GM19328 (cell line): ENCODE results near the gene KCNC2.

Experiments
- ATAC-seq: cut with Tn5 transposase; IDR thresholded peaks from one replicate; pipeline ENCODE4 v1.9.1; 2021; ENCODE audit warnings: mild to moderate bottlenecking, moderate library complexity; ENCODE audit not compliant: unreplicated experiment

The KCNC2 gene

DNA sequence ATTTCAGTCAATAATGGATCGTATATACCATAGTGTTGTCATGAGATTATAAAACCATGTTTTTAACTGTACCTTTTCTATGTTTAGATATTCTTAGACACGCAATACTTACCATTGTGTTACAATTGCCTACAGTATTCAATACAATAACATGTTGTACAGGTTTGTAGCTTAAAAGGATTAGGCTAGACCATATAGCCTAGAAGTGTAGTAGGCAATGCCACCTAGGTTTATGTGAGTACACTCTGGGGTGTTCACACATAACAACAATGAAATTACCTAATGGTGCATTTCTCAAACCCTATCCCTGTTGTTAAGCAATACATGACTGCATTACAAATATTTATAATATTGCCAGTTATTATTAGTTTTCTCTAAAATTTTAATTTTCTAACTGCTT is 144.2 kb downstream of the KCNC2 start:
- no peak for ATAC-seq

DNA sequence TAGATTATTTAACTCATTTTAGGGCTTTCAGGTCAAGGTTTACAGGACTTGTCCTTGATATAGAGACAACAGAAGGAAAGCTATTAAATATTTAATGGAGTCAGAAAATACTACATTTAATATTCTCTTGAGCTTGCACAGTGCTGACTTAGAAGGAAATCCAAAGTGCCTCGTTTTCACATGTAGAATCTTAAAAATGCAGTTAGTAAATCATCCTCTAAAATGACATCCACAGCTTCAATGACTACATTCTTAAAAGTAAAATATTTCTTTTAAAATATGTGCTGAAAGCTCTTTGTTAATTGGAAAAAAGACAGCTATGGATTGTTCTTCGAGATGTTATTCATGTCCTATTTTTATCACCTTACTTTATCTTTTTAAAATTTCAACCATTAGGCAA is 146.9 kb downstream of the KCNC2 start:
- no peak for ATAC-seq

DNA sequence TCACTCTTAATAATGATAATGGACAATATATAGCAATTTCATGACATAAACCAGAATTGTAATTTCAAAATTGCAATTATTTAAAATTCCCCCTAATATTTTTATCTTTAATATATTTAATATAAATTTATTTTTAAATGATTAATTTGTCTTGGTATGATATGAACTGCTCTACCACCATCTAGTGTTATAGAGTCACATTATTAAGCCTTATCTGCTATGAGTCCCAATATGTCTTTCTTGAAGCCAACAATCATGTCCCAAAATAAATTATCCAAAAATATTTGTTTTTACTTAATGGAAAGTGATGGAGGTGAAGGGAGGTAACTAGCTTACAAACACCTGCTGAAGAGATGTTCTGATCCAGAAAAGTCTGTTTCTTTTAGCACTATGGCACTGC is 151.4 kb downstream of the KCNC2 start:
- ATAC-seq, result no peak

DNA sequence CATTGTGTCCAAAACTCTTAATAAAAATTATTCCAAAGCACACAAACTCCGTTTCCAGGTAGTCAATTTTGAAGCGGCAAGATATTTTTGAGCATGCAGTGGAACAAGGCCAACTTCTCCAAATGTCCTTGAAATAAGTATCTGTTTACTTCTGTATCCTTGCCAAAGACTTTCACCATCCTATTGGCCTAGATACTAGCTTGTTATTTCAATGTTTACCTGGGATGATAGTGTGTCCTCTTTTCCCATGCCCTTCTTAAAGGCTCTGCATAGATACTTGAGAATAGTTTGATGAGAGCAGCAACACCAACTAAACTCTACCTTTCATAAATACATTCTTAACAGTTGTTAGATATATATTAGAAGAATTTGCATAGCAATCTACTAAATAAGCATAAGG is 160.9 kb downstream of the KCNC2 start:
- ATAC-seq, result no peak

DNA sequence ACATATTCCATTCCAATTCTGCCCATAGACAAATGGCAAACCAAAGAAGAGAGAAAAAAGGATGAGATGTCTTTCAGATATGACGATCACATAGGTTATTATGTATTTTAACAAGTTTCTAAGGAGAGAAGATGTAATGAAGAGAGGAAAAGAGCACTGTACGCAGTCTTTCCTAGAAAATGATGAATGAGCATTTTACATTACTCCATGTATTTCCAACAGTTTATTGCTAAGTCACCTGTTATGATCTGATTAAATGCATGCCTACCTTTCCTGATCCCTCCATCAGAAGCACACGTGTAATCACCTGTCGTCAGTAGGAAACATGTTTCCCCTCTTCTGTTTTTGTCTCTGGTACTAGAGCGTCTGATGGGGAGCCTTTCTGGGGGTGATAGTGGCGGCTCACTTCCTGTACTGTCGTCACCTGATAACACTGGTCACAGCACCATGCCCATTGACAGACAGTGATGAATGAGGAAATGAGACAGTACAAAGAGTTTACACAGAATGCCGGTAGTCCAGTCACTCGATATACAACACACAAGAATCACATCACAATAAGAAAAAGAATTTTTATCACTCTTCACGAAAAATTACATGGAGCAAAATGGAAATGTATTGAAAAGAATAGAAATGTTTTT is 161.6 kb downstream of the KCNC2 start:
- ATAC-seq, result no peak

DNA sequence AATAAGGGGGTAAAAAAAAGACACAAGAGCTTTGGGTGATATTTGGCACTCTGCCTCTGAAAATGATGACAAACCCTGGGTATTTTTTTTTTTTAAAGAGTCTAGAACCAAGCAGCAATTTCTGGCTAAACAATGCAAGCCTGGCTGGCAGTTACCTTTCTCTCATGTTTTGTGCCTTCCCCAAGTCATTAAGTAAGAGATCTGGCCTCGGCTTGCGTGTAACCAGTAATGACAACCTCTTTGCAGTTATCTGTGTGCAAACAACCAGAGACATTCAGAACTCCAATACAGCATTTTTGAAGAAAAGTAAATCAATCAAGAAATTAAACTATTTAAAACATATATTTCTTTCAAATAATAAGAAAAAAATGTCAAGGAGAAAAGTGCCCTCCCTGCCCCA is 167.5 kb downstream of the KCNC2 start:
- ATAC-seq, result no peak

DNA sequence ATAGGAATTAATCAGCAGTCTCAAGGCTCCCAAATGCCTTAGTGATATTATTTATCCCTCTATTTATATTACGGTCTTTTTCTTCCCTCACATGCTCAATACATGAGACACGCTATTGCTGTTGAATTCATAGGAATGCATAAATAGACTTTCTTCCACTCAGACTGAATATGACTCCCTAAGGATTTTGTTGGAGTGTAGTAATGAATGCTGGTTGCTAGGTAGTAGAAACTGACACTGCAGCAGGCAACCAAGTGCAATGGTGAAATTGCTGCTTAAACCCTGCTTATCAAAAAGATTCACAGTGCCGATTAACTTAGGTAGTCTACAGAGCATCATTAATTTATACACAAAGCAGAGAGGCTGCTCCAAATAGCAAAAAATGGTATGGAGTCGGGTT is 168.2 kb downstream of the KCNC2 start:
- no peak for ATAC-seq

DNA sequence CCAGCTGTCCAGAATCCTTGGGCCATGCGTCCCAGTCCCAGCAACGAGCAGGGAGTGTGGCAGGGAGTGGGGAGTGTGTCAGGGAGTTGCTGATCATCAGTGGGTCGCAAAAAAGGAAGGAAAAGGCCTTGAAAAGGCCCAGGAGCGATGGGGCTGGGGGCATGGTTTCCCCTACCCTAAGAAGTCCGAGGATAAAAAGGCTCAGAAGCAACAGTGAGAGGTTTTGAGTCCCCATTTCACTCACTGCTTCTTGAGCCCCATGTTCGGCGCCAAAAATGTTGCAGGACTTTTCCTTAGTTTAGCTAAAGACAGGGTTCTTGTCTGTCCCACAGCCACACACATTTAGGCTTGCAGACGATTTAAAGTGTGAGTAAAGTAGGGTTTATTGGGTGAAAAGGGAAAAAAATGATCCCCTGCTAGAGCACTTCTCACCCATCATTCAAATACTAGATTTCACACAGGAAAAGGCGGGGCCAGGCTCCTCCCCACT is 189.5 kb downstream of the KCNC2 start:
- no peak for ATAC-seq

DNA sequence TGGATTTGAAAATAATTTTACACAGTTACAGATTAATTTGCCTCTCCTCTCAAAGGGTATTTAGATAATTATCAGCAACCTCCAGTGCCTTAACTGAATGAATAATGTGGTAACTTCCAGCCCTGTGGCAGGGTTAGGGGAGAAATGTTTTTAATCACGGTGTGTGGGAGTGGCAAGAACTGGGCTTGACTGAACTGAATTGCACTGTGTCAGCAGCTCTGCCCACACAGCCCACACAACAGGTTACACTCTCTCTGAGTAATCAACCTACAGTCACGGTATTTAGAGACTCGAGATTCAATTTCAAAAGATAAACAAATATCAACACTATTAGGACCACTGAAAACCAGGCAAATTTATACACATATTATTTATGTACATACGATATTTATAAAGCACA is 198.5 kb downstream of the KCNC2 start:
- ATAC-seq, result no peak

DNA sequence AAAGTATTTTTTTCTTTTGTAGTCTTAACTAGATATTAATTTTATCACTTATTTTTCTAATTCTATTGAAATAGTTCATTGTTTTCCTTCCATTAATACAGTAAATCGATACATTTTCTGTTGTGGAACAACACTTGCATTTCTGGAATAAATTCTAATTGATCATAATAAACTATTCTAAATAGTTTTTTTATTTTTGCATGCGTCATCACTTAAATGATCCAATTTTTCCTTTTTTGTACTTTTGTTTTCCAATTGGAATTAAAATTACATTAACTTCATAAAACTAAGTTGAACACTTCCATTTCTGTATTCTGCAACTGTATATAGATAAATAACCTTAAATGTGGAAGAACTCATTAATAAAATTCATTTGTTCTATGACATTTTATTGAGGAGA is 202.5 kb downstream of the KCNC2 start:
- no peak for ATAC-seq

DNA sequence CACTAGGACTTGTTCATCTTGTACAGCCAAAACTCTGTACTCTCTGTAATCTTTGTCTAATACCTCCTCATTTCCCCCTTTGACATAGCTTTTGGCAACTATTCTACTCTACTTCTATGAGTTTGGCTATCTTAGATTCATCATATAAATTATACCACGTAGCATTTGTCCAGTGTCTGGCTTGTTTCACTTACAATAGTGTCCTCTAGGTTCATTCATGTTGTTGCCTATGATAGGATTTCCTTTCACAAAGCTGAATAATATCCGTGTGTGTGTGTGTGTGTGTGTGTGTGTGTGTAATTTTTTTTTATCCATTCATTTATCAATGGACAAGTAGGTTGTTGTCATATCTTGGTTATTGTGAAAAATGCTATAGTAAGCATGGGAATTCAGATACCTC is 209.5 kb downstream of the KCNC2 start:
- no peak for ATAC-seq

DNA sequence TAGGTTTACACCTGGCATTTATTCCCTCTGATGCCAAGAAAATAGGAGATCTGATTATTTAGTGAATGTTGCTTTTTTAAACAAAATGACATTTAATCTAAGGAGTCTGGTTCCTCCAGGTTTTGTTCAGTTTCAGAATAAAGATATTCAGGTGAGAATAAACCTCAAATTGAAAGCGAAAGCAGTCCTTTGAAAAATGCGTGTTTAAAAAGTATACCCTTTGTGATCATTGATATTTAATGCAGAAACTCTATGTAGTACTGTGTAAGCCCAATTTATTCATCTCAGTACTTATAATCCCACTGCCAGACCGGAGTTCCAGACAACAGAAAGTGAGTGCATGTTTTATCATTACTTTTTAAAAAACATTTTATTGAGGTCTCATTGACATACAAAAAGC is 210.2 kb downstream of the KCNC2 start:
- no peak for ATAC-seq
